T-helper 9 cell (primary cell): Measurements from ENCODE around the gene AKAIN1.
A peak's percentile ranks its signal among the peaks of the same experiment; 100 is the strongest.

ENCODE experiments used
- DNase-seq: peaks from one replicate; pipeline ENCODE4 v3.0.0-alpha.2; 2020
- total RNA-seq, 2 donors: gene quantifications; one replicate each; lab custom pipeline; 2026; lab: John Stamatoyannopoulos, UW

Gene AKAIN1
- total RNA-seq: 0 to 0.07 reads per million in 2 donors

GRCh38 chr18:5197032-5197434 lies at the start of gene AKAIN1:
Gene AKAIN1 (minus strand): TSS chr18:5197257. CDS start chr18:5197053, 204 bp downstream.
- DNase-seq: no peak

GRCh38 chr18:5244941-5245340 lies 47.9 kb upstream of the AKAIN1 start:
- DNase-seq: no peak

GRCh38 chr18:5239447-5239846 lies 42.4 kb upstream of the AKAIN1 start:
- DNase-seq: no peak

- DNase-seq: peak; percentile 23
Measured at GRCh38 chr18:5238371-5238976, 41.4 kb upstream of the AKAIN1 start.

- peak; percentile 74 for DNase-seq
Measured at GRCh38 chr18:5237723-5238370, 40.8 kb upstream of the AKAIN1 start.

- DNase-seq: no peak
Measured at GRCh38 chr18:5237083-5237722, 40.1 kb upstream of the AKAIN1 start.

- no peak for DNase-seq
Measured at GRCh38 chr18:5214583-5215351, 17.7 kb upstream of the AKAIN1 start.

- DNase-seq: no peak
Measured at GRCh38 chr18:5207471-5208150, 10.6 kb upstream of the AKAIN1 start.

- DNase-seq: no peak
Measured at GRCh38 chr18:5198311-5198710, 1.3 kb upstream of the AKAIN1 start.

- no peak for DNase-seq
Measured at GRCh38 chr18:5197461-5197860, 404 bp upstream of the AKAIN1 start.

GRCh38 chr18:5196253-5197031 lies 615 bp downstream of the AKAIN1 start:
- no peak for DNase-seq

GRCh38 chr18:5195656-5196055 lies 1.4 kb downstream of the AKAIN1 start:
- DNase-seq: no peak

- DNase-seq: no peak
Measured at GRCh38 chr18:5180254-5180653, 16.8 kb downstream of the AKAIN1 start.

GRCh38 chr18:5178519-5178918 lies 18.5 kb downstream of the AKAIN1 start:
- DNase-seq: no peak

- DNase-seq: no peak
Measured at GRCh38 chr18:5175378-5175777, 21.7 kb downstream of the AKAIN1 start.

GRCh38 chr18:5173646-5174045 lies 23.4 kb downstream of the AKAIN1 start:
- no peak for DNase-seq

- no peak for DNase-seq
Measured at GRCh38 chr18:5173236-5173635, 23.8 kb downstream of the AKAIN1 start.

- no peak for DNase-seq
Measured at GRCh38 chr18:5167831-5168230, 29.2 kb downstream of the AKAIN1 start.

GRCh38 chr18:5166606-5167280 lies 30.3 kb downstream of the AKAIN1 start:
- DNase-seq: no peak

- no peak for DNase-seq
Measured at GRCh38 chr18:5164903-5165302, 32.2 kb downstream of the AKAIN1 start.

- no peak for DNase-seq
Measured at GRCh38 chr18:5162111-5162510, 34.9 kb downstream of the AKAIN1 start.
